GM12892 (cell line): Measurements from ENCODE around the gene TACC2.

Source experiments
- POLR2AphosphoS5 ChIP-seq: IDR thresholded peaks from 2 replicates; pipeline ENCODE4 v1.6.1; 2011; ENCODE audit warnings: low read depth, low read length, control low read depth
- TAF1 ChIP-seq: IDR thresholded peaks from 2 replicates; pipeline ENCODE4 v1.6.1; 2011; ENCODE audit warnings: low read depth, mild to moderate bottlenecking, control low read depth, low read length, borderline replicate concordance

DNA sequence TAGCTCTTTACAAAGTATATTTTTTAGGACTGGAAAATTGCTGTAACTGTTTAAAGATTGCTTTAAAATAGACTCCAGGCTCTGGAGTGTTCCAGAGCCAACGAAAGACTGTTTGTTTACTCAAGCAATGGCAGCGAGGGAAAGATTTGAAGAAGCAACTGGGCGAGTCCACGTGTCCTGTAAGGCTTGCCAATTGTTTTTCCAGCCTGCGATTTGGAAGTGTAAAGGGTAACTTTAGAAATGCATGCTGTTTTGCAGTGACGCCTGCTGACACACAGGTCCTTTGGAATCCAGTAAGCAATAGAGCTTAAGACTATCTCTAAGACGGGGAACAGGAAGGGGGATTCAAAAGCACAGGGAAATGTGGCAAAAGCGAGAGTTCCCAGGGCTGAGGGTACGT is 55.8 kb downstream of the TACC2 start:
- TF ChIP-seq POLR2AphosphoS5 (no peak), TAF1 (no peak)
